Measurements from ENCODE around the gene HIF3A. TPM values are rescaled to one million over a fixed set of nuclear protein-coding genes. Genes with fewer than 3 reads are reported as not detected.

HIF3A gene
- total and polyA plus RNA-seq, 9 of the 15 experiments (the other 6 are each of a cell fraction or from before 2014, with no cell fraction given), result 0.29 TPM; not detected in 8

GRCh38 chr19:46341937-46342336 lies 45.1 kb downstream of the HIF3A start:
- peaks cover 4 to 14% of the 10 kb centered on the region in 2 experiments; a peak in 3 of 5 replicates for H3K4me1 ChIP-seq (replicated peaks in 1 of 2; ENCODE audit: control insufficient read depth in 2 of 2, insufficient read depth in 2 of 2, low read length in 2 of 2)
- ChIA-PET CTCF (ENCODE audit: low intra/inter-chr PET ratio) (no interaction called here), POLR2A (interaction anchor here (0.6 kb wide), 1 partner anchor 577 kb away, joined by 3 read pairs; no protein-coding TSS in a partner anchor)
- no peak for ATAC-seq
- H2AFZ ChIP-seq (ENCODE audit: low read depth, low read length), result no peak overlapping the region
- H3K36me3 ChIP-seq (ENCODE audit: control insufficient read depth, insufficient read depth, low read length), result no peaks in the 10 kb centered on the region
- no TSS peak for BruUV-seq (replicated peaks)
- no peak overlapping the region for H3K9ac ChIP-seq (ENCODE audit: insufficient read depth in 1 of 2, low read depth in 2 of 2, low read length in 2 of 2)
- H3K27me3 ChIP-seq (ENCODE audit: control insufficient read depth in 2 of 2, insufficient read depth in 2 of 2, low read length in 2 of 2), result peaks cover 18 to 48% of the 10 kb centered on the region in 2 experiments
- no peak for FAIRE-seq
- 13% methylated on average over 3 of the region's 3 CpGs for WGBS (ENCODE audit: insufficient coverage, low coverage, missing lambda C conversion rate)
- in situ Hi-C loops (cut with MboI) (no loop called here), intact Hi-C loops (cut with micrococcal nuclease) (no loop called here)
- TF ChIP-seq USF1 (CRISPR knock-in tag; IDR thresholded peaks at IDR 0.05), result no peak
- TF ChIP-seq ARNT (IDR thresholded peaks at IDR 0.05), result peak in 1 of 2 experiments; percentile 82; a peak in 1 of 4 replicates
- TF ChIP-seq SP2 (IDR thresholded peaks at IDR 0.05; ENCODE audit: extremely low read depth, low read depth, low read length, poor library complexity, severe bottlenecking), result no peak
- TF ChIP-seq CREB3L1 (IDR thresholded peaks at IDR 0.05; ENCODE audit: borderline replicate concordance, low read depth), result peak; percentile 69; the same call in 1 of the 2 replicates
- no peaks in the 10 kb centered on the region for H4K20me1 ChIP-seq (replicated peaks; ENCODE audit: control insufficient read depth, insufficient read depth, low read length)
- H3K79me2 ChIP-seq (ENCODE audit: control insufficient read depth, insufficient read depth, low read length), result peaks cover under 1% of the 10 kb centered on the region; the same call in 2 of the 3 replicates
- no peak for DNase-seq (ENCODE audit: extremely low read depth in 1 of 4, low spot score in 3 of 4)
- H3K4me3 ChIP-seq, result no peak overlapping the region
- no peaks in the 10 kb centered on the region for H3K9me1 ChIP-seq (ENCODE audit: control insufficient read depth, insufficient read depth, low read length)
- H3K4me2 ChIP-seq (ENCODE audit: insufficient read depth, low read length), result no peak overlapping the region
- H3K27ac ChIP-seq (ENCODE audit: extremely low read depth, low read depth, low read length), result no peak overlapping the region
- no peaks in the 10 kb centered on the region for H3K9me3 ChIP-seq (replicated peaks; ENCODE audit: control insufficient read depth, insufficient read depth, low read depth, low read length)
